ENCODE results near the gene LTO1. TPM values are rescaled to one million over a fixed set of nuclear protein-coding genes. Genes with fewer than 3 reads are reported as not detected.

LTO1 gene
- total RNA-seq, 1 experiment from 2014 or later, result 37.5 TPM

- ATAC-seq (peak; percentile 52), DNase-seq (peak; percentile 62)
- peaks cover 14% of the 10 kb centered on the region for H3K4me1 ChIP-seq (ENCODE audit: insufficient read depth, low read length)
- H3K36me3 ChIP-seq (ENCODE audit: low read depth, low read length), result no peaks in the 10 kb centered on the region
- no TSS peak for BruUV-seq (replicated peaks)
- 0 out of 2 replicates have a peak overlapping the region, but pooled peaks have one; percentile 10 for H3K27ac ChIP-seq (ENCODE audit: low read length)
- no peaks in the 10 kb centered on the region for H3K27me3 ChIP-seq (ENCODE audit: low read length)
- POLR2A ChIA-PET (ENCODE audit: unreplicated experiment), result no interaction called here
- no peaks in the 10 kb centered on the region for H3K79me2 ChIP-seq (ENCODE audit: low read length)
- peaks cover 4% of the 10 kb centered on the region for H3F3A ChIP-seq (ENCODE audit: low read length, unreplicated experiment)
- no peak overlapping the region for H3K9ac ChIP-seq (ENCODE audit: low read length)
- no peaks in the 10 kb centered on the region for H4K20me1 ChIP-seq (ENCODE audit: low read length)
- H2AFZ ChIP-seq (ENCODE audit: low read length), result peak overlapping the region; percentile 56; the same call in 1 of the 2 replicates
- H3K4me3 ChIP-seq (ENCODE audit: low read length), result no peak overlapping the region
- TF ChIP-seq EZH2phosphoT487 (IDR thresholded peaks at IDR 0.05; ENCODE audit: borderline replicate concordance, low read length), result no peak
- TF ChIP-seq CTCF (conservative IDR thresholded peaks at IDR 0.05; ENCODE audit: low read depth, low read length), result no peak
- no peak for TF ChIP-seq EZH2 (IDR thresholded peaks at IDR 0.05; ENCODE audit: low read length, unreplicated experiment)
- intact Hi-C loops (cut with micrococcal nuclease), result no loop called here
- peak overlapping the region; percentile 37 for H3K4me2 ChIP-seq (ENCODE audit: low read length)
- H3K9me2 ChIP-seq (replicated peaks; ENCODE audit: low read length), result no peaks in the 10 kb centered on the region
- CTCF ChIA-PET, result interaction anchor here (0.7 kb wide), 1 partner anchor 14 kb away, joined by 4 read pairs; no protein-coding TSS in a partner anchor
- no peaks in the 10 kb centered on the region for H3K9me3 ChIP-seq (ENCODE audit: low read length)
Measured at GRCh38 chr11:69682221-69682620, 7.1 kb upstream of the LTO1 start.

GRCh38 chr11:69680688-69681087 is 5.5 kb upstream of the LTO1 start:
- Histone ChIP-seq H3F3A (ENCODE audit: low read length, unreplicated experiment) (peaks cover 4% of the 10 kb centered on the region), H3K9ac (ENCODE audit: low read length) (no peak overlapping the region), H3K4me1 (ENCODE audit: insufficient read depth, low read length) (peaks cover 20% of the 10 kb centered on the region), H4K20me1 (ENCODE audit: low read length) (no peaks in the 10 kb centered on the region), H3K4me3 (ENCODE audit: low read length) (no peak overlapping the region), H3K4me2 (ENCODE audit: low read length) (no peak overlapping the region), H3K79me2 (ENCODE audit: low read length) (0 out of 2 replicates have a peak, but pooled peaks cover 3% of the 10 kb centered on the region), H3K27me3 (ENCODE audit: low read length) (no peaks in the 10 kb centered on the region), H2AFZ (ENCODE audit: low read length) (no peak overlapping the region), H3K36me3 (ENCODE audit: low read depth, low read length) (no peaks in the 10 kb centered on the region), H3K9me2 (replicated peaks; ENCODE audit: low read length) (no peaks in the 10 kb centered on the region), H3K9me3 (ENCODE audit: low read length) (no peaks in the 10 kb centered on the region), H3K27ac (ENCODE audit: low read length) (no peak overlapping the region)
- ATAC-seq (no peak), DNase-seq (no peak)
- ChIA-PET POLR2A (ENCODE audit: unreplicated experiment) (no interaction called here), CTCF (interaction anchor here (0.7 kb wide), 1 partner anchor 1734 kb away, joined by 3 read pairs; no protein-coding TSS in a partner anchor)
- no peak for TF ChIP-seq CTCF (conservative IDR thresholded peaks at IDR 0.05; ENCODE audit: low read depth, low read length)
- no peak for TF ChIP-seq EZH2phosphoT487 (IDR thresholded peaks at IDR 0.05; ENCODE audit: borderline replicate concordance, low read length)
- no TSS peak for BruUV-seq (replicated peaks)
- intact Hi-C loops (cut with micrococcal nuclease), result no loop called here

- ChIA-PET CTCF (interaction anchor here (0.7 kb wide), 1 partner anchor 90 kb away, joined by 3 read pairs; no protein-coding TSS in a partner anchor), POLR2A (ENCODE audit: unreplicated experiment) (no interaction called here)
- Histone ChIP-seq H3F3A (ENCODE audit: low read length, unreplicated experiment) (peaks cover 4% of the 10 kb centered on the region), H3K9me2 (replicated peaks; ENCODE audit: low read length) (no peaks in the 10 kb centered on the region), H3K9me3 (ENCODE audit: low read length) (no peaks in the 10 kb centered on the region), H3K9ac (ENCODE audit: low read length) (no peak overlapping the region), H3K79me2 (ENCODE audit: low read length) (peaks cover 28% of the 10 kb centered on the region), H3K4me3 (ENCODE audit: low read length) (no peak overlapping the region), H3K4me2 (ENCODE audit: low read length) (no peak overlapping the region), H3K36me3 (ENCODE audit: low read depth, low read length) (peaks cover 5% of the 10 kb centered on the region; the same call in 1 of the 2 replicates), H2AFZ (ENCODE audit: low read length) (no peak overlapping the region), H3K4me1 (ENCODE audit: insufficient read depth, low read length) (peaks cover 32% of the 10 kb centered on the region), H3K27ac (ENCODE audit: low read length) (no peak overlapping the region), H3K27me3 (ENCODE audit: low read length) (no peaks in the 10 kb centered on the region), H4K20me1 (ENCODE audit: low read length) (peaks cover 6% of the 10 kb centered on the region)
- ATAC-seq (no peak), DNase-seq (no peak)
- no TSS peak for BruUV-seq (replicated peaks)
- TF ChIP-seq EZH2phosphoT487 (IDR thresholded peaks at IDR 0.05; ENCODE audit: borderline replicate concordance, low read length), result no peak
- no peak for TF ChIP-seq EZH2 (IDR thresholded peaks at IDR 0.05; ENCODE audit: low read length, unreplicated experiment)
- TF ChIP-seq CTCF (conservative IDR thresholded peaks at IDR 0.05; ENCODE audit: low read depth, low read length), result no peak
- intact Hi-C loops (cut with micrococcal nuclease), result no loop called here
Measured at GRCh38 chr11:69677749-69678148, 2.6 kb upstream of the LTO1 start.

All from PC-3 (cell line).